LNCaP clone FGC (cell line): Measurements from ENCODE around the gene DGLUCY.

Source experiments
- DNase-seq: peaks from one replicate; pipeline ENCODE4 v3.0.0-alpha.2; 2011; ENCODE audit warnings: low read depth
- H3K4me3 ChIP-seq: 2 replicates; pipeline ENCODE4 v1.5.1; 2011; ENCODE audit warnings: mild to moderate bottlenecking, low read depth, low read length, control low read depth
- TF ChIP-seq, protein P1 (sequence below): IDR thresholded peaks from 2 replicates; pipeline ENCODE4 v1.5.1; 2012; ENCODE audit warnings: mild to moderate bottlenecking; ENCODE audit not compliant: control insufficient read depth, insufficient read depth; ENCODE audit errors: extremely low read depth

The DGLUCY gene

DNA sequence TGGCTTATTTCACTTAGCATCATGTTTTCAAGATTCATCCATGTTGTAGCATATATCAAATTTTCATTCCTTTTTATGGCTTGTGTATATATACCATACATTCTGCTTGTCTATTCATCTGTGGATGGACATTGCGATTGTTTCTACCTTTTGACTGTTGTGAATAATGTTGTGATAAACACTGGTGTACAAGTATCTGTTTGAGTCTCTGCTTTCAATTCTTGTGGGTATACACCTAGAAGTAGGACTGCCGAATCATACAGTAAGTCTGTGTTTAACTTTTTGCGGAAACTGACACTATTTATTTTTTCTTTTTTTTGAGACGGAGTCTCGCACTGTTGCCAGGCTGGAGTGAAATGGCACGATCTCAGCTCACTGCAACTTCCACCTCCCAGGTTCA is 33.8 kb upstream of the DGLUCY start:
- TF ChIP-seq, protein P1, sequence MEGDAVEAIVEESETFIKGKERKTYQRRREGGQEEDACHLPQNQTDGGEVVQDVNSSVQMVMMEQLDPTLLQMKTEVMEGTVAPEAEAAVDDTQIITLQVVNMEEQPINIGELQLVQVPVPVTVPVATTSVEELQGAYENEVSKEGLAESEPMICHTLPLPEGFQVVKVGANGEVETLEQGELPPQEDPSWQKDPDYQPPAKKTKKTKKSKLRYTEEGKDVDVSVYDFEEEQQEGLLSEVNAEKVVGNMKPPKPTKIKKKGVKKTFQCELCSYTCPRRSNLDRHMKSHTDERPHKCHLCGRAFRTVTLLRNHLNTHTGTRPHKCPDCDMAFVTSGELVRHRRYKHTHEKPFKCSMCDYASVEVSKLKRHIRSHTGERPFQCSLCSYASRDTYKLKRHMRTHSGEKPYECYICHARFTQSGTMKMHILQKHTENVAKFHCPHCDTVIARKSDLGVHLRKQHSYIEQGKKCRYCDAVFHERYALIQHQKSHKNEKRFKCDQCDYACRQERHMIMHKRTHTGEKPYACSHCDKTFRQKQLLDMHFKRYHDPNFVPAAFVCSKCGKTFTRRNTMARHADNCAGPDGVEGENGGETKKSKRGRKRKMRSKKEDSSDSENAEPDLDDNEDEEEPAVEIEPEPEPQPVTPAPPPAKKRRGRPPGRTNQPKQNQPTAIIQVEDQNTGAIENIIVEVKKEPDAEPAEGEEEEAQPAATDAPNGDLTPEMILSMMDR: no peak
- no peak overlapping the region for H3K4me3 ChIP-seq
- no peak for DNase-seq

DNA sequence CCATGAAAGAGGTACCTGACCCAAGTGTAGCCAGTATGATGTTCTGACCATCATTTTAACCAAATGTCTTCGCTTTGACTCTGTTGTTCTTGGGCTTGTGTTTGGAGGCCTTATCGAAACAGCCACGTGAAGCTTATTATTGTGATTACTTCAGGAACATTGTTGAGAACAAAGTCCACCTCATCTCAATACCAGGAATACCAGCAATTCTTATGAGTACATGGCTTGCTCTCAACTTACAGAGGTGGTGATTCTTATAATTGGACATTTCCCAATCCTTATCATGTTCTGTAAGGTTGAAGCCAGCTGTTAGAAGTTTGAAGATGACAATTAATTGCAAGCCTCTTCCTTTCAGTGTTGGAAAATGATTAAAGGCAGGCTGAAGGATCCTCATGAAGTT is 31.6 kb upstream of the DGLUCY start:
- no peak for DNase-seq
- no peak overlapping the region for H3K4me3 ChIP-seq
- TF ChIP-seq, protein P1: no peak

DNA sequence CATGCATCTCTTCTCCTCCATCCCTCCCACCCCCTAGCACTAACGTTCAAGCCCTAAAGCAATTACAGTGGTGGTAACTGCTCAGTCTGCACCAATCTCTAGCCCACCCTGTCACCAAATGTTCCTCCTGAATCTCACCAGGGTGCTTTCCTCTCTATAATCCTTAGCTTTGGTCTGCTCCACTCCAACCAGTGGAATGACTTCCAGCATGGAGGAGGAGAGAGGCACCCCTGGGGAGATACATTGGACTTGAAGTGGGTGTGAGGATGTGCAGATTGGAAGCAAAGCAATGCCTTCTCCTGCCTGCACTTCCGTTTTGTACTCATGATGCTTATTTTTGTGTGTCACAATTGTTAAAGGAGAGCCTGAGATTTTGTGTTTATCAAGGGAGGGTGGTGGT is 29.4 kb upstream of the DGLUCY start:
- no peak overlapping the region for H3K4me3 ChIP-seq
- TF ChIP-seq, protein P1: no peak

DNA sequence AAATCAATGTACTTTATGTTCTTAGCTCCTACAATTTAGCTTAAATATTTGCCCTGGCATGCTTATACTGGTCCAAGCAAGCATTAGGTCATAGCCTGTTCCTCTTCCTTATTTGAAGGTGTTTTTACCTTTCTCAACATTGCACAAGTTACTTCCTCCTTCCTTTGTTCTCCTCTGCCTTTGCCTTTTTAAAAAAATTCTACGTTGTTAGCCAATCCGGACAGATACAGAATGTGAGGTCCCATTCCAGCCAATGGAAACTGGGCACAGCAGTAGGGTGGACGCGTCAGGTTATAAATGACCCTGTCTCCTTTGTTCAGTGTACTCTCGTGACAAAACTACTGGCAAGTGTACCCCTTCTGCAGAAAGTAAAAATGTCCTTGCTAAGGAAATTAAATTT is 26.4 kb upstream of the DGLUCY start:
- peak overlapping the region; percentile 37 for H3K4me3 ChIP-seq
- peak; percentile 94 for DNase-seq

More for the DNA sequence above, 29.4 kb upstream of the DGLUCY start:
- DNase-seq: no peak

DNA sequence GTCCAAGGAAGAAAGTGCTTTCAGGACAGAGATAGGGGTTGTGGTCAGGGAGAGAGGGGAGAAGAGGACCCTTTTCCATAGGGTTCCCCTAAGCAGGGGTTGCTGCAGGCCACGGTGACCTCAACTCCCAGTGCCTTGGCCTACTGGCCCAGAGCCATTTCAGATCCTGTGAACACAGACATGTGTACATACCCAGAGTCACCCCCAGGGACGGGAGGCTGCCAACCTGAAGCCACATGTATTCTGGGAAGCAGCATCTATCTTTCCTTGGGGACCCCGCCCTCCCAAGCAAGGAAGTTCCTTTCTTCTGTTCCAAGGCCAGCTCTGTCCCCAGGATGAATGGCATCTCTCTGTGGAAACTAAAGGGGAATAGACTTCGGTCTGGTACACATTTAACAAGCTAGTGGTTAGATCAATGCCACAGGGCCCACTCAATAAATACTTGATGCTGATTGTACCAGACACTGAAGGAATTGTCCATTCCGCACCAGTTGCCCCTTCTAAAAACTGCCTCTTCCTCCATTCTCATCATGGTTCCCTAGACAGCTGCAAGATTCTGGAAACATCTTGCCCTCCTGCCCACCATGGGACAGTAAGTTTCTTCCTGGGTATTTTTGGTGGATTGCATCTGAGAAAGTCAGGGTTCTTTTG is 25.2 kb upstream of the DGLUCY start:
- no peak for DNase-seq
- H3K4me3 ChIP-seq: no peak overlapping the region
- TF ChIP-seq, protein P1: no peak

DNA sequence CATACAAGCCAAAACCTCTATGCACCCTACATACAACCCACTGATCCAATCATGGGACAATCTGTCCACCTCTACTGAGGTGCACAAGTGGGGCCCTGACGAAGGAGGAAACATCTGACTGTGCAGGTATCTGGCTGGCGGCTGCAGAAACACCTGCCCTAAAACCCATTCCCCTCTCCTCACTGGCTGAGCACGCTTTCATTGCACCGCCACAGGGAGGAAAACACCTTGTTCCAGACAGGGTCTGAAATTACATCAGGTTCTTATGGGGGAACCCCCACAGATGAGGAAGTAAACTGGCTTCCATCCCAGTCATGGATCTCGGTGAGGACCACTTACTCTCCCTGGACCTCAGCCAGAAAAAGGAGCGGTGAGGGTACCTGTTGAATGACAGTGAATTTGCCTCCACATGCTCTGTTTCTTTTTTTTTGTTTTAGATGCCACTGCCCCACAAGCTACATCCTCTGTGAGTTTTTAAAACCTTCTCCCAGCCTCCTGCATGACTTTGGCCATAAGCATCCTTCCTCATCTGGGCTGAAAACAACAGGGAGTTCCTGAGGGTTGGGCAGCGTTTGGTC is 23.8 kb upstream of the DGLUCY start:
- no peak for DNase-seq
- H3K4me3 ChIP-seq: no peak overlapping the region
- TF ChIP-seq, protein P1: no peak

DNA sequence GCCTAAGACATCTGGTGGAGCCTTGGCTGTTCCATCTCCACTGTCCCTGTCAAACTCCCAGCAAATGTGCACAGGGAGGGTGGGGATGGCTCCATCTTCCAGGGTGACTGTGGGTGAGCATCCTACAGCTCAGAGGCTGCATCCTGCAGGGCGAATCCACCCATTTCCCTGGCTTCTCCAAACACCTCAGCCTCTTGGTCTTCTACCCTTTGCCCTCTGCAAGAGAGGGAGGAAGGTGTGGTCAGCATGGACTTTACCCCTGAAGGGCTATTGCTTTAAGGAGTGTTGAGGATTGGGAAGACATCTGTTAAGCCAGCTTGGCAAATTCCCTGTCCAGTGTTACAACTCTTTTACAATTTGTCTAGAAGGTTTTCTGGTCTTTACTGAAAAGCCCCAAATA is 23.1 kb upstream of the DGLUCY start:
- no peak for DNase-seq
- no peak overlapping the region for H3K4me3 ChIP-seq
- TF ChIP-seq, protein P1: no peak
